ENCODE data around the gene FAM131B.
A peak's percentile ranks its signal among the peaks of the same experiment; 100 is the strongest.

FAM131B gene

DNA sequence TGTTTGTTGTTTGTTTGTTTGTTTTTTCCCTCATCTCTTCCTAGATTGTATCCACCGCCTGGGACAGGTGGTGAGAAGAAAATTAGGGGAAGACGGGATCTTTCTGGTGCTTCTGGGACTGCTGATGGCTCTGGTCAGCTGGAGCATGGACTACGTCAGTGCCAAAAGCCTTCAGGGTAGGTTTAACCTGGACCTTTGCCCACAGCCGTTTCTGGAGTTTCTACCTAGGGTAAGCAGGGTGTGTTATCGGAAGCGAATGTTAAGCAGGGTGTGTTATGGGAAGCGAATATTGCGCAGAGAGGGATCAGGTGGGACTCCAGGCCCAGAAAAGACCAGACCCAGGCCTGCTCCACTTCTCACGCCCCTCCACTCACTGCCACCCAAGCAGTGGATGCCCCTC, 41.9 kb downstream of the FAM131B start:
- no peak for DNase-seq

DNA sequence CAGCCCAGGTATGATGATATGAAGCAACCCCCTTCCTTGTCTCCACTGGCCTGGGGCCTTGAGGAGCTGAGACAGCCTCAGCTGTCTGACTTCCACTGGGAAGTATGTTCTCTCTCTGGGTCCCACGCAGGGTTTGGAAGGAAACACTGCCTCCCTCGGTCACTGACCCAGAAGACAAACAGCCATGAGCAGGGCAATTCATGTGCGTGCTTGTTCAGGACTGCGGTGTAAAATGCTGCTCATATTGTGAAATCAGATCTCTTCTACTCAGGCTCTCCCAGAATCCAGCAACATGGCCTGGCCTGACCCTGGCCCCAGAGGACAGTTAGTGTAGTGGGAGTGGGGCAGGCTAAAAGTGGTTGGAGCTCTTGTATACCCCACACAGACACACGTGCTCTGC, 43.9 kb downstream of the FAM131B start:
- no peak for DNase-seq

DNA sequence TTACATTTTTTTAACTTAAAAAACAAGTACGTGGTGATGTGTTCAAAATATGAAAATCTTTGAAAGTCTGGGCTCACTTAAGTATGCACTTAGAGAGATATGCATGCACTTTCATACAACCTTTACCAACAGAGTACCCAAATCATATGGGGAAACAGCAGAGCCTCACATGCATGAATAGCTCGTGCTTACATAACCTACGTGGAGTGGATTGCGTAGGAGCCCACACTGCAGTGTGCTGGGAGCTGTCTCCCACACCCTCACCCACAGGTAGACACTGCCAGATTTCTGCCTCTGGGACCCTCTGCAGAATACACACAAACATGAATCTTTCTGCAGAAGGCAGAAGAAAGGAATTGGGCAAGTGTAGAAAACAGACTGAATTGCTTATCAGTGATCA, 46.0 kb downstream of the FAM131B start:
- no peak for DNase-seq

DNA sequence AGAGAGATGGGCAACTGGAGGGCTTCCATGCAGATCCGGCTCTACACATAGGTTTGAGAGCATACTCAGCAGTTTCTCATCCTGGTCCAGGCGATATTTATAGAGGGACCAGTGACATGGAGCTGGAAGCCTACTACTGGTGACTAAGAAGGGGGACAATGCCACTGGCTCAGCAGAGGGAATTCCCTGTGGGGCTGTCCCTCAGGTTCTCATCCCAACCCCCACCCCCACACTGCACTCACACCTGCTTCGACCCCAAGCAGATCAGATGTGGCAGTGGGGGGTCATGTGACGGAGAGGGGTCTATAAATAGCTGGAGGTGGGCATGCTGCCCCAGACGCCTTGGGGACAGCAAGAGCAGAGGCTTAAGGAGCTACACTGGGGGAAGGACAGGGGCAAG, 46.7 kb downstream of the FAM131B start, which contains the start of gene CLCN1:
Gene CLCN1 (plus strand): TSS at position 336 of the 400 bp plus-strand sequence. CDS start 102 bp downstream, outside the sequence.
- no peak for DNase-seq

DNA sequence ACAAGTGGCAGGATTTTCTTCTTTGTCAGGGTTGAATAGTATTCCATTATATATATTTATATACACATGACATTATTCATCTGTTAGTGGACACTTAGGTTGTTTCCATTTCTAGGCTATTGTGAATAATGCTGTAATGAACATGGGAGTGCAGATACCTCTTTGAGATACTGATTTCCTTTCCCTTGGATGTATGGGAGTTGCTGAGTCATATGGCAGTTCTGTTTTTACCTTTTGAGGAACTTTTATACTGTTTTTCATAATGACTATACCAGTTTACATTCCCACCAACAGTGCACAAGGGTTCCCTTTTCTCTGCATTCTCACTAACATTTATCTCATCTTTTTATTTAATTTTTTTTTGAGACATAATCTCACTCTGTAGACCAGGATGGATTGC, 48.4 kb downstream of the FAM131B start:
- no peak for DNase-seq

DNA sequence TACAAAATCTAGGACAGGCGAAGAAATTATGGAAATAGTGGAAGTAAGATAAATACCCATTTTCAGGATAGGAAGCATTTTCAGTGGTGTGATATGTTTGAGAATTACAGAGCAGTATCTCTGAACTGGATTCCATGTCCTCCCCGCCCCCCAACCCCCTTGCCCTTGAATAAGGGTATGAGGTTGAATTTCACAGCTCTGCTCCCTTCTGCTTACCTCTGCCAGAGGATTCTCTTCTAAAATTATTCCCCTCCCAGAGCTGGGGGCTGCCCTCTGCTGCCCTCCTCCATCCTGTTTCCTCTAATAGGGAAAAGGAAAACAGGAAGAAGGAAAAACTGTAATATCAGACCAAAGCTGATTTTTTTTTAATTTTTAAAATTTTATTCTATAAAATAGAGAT, 53.9 kb downstream of the FAM131B start:
- no peak for DNase-seq

DNA sequence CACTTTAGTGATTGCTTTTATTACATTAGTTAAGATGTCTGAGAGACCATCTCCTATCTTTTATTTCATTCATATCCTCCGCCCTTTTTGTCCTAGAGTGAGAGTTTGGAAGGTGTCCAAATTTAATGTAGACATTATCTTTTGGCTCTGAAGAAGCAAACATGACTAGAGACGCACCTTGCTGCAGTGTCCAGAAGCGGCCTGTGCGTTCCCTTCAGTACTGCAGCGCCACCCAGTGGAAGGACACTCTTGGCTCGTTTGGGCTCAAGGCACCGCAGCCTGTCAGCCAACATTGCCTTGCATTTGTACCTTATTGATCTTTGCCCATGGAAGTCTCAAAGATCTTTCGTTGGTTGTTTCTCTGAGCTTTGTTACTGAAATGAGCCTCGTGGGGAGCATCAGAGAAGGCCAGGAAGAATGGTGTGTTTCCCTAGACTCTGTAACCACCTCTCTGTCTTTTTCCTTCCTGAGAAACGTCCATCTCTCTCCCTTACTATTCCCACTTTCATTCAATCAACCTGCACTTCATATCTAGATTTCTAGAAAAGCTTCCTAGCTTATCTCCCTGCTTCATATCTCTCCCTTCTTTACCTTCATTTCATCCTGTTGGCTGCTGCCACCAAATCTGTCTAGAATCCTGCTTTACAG, 57.0 kb downstream of the FAM131B start:
- peak; percentile 90 for DNase-seq

DNA sequence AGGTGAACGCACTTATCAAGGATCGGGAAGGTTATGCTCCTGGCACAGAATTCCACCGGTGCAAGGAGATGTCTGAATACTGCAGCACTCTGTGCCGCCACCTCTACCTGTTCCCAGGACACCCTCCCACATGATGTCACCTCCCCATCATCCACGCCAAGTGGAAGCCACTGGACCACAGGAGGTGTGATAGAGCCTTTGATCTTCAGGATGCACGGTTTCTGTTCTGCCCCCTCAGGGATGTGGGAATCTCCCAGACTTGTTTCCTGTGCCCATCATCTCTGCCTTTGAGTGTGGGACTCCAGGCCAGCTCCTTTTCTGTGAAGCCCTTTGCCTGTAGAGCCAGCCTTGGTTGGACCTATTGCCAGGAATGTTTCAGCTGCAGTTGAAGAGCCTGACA, 57.6 kb downstream of the FAM131B start:
- no peak for DNase-seq

DNA sequence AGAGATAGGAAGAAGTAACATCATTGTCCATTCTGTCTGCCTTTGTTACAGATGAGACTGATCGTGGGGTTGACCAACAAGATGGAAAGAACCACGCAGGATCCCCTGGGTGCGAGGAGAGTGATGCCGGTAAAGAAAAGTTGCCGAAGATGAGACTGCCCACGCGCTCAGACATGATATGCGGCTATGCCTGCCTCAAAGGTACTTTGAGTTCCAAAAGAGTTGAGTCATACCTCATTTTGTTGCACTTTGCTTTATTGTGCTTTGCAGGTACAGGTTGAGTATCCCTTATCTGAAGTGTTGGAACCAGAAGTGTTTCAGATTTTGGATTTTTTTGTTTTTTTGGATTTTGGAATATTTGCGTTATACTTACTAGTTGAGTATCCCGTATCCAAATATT, 58.8 kb downstream of the FAM131B start:
- DNase-seq, result no peak
